ENCODE measurements around the gene DNAJB6. TPM values are rescaled to one million over a fixed set of nuclear protein-coding genes. Genes with fewer than 3 reads are reported as not detected.

The DNAJB6 gene
- total RNA-seq, 1 donor from 2014 or later, result 247 TPM

DNA sequence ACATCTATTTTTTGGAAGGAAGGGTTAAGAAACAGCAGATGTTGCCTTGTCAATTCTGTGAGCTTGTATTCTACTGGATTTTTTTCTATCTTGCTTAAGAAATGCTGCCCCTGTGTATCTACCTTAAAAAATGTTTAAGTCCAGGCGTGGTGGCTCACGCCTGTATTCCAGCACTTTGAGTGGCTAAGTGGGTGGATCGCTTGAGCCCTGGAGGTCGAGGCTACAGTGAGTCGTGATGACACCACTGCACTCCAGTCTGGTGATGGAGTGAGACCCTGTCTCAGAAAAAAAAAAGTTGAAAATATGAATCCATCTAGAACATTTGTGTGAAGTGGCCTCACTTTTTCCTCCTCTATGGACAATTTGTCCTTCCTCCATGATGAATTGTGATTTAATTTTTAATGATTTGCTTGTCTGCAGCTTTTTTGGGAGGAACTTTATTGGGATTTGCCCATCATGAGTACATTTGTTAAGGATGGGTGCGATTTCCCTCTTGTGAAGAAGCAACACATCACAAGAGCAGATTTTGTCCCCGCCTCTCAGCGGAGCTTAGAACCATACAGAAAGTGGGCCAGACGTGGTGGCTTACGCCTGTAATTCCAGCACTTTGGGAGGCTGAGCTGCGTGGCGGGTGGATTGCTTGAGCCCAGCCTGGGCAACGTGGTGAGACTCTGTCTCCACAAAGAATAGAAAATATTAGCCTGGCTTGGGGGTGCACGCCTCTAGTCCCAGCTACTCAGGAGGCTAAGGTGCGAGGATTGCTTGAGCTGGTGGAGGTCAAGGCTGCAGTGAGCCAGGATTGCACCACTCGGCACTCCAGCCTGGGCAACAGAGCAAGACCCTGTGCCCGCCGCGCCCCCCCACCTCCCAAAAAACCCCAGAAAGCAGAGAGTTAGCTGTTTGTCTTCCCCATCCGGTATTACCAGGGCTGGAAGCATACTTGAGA is 57.7 kb downstream of the DNAJB6 start:
- no peak for DNase-seq (ENCODE audit: low read depth)

DNA sequence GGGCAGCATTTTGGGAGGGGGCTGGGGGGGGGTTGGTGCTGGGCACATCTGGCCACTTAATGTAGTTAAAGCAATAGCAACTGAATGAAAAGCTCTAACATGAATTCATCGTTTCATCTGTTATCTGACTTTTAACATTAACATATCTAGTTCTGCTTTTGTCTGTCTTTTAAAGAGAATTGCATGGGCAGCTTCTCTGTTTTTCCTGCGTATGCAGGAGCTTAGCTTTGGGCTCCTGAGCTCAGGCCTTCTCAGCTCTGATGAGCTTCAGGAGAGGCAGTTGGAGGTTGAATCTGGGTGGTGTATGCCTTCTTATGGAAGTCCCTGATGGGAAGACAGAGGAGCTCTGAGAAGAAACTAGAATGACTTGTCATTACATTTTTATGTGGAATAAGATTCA is 58.4 kb downstream of the DNAJB6 start:
- no peak for DNase-seq (ENCODE audit: low read depth)

DNA sequence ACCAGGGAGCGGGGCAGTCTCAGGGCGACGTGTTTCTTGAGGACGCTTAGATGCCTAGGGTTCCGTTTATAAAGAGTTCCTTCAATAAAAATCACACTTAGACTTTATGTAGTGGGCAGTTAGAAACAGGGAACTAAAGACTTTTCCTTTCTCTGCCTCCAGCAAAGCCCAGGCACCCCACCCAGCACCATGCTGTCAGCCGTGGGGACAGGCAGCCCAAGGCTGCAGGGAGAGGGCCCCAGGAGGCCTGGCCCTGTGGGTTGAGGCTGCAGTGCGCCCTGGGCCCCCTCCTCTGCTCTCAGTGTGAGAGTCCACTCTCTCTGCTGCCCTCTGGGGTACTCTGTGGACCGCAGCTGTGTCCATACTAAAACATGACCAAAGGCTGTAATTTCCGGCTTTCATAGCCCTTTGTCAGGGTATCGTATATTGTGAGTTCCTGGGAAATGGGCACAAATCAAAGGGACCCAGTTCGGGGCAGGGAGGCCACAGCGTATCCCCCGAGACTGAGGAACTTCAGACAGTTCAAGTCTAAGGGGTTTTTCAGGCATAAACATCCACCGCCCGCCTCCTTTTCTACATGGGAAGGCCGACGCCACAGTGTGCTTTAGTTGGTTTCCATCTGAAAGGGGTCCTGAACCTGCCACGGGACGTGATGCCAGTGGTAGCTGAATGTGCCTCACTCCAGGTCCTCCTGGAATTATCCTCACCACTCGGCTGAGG is 59.7 kb downstream of the DNAJB6 start:
- no peak for DNase-seq (ENCODE audit: low read depth)

DNA sequence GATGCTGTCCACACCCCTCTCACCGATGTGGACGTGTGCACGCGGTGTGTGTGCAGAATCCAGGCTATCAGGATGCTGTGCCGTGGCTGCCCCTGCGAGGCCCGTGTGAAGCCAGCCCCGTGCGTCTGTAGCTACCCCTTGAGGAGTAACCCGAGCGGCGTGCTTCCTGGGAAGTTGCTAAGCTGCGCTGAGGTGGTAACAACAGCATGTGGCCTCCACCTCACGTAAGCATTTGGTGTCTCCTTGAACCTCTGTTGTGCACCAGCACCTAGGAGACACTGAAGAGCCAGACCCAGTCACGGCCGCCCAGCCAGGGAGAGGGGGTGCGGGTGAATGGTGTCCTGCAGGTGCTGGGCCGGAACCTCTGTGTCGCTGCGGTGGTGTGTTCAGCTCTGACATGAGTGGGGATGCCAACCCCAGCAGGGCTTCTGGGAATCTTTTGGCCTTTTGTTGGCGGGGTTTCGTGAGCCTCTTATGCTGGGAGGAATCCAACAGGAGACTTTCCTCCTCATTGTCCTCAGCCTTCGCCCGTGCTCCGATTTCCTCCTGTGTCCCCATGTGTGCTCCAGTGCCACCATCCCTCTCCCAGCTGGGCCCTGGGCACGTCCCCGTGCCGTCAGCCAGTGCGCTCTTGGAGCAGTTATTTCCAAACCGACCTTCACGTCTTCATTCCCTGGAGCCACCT is 60.4 kb downstream of the DNAJB6 start:
- no peak for DNase-seq (ENCODE audit: low read depth)

DNA sequence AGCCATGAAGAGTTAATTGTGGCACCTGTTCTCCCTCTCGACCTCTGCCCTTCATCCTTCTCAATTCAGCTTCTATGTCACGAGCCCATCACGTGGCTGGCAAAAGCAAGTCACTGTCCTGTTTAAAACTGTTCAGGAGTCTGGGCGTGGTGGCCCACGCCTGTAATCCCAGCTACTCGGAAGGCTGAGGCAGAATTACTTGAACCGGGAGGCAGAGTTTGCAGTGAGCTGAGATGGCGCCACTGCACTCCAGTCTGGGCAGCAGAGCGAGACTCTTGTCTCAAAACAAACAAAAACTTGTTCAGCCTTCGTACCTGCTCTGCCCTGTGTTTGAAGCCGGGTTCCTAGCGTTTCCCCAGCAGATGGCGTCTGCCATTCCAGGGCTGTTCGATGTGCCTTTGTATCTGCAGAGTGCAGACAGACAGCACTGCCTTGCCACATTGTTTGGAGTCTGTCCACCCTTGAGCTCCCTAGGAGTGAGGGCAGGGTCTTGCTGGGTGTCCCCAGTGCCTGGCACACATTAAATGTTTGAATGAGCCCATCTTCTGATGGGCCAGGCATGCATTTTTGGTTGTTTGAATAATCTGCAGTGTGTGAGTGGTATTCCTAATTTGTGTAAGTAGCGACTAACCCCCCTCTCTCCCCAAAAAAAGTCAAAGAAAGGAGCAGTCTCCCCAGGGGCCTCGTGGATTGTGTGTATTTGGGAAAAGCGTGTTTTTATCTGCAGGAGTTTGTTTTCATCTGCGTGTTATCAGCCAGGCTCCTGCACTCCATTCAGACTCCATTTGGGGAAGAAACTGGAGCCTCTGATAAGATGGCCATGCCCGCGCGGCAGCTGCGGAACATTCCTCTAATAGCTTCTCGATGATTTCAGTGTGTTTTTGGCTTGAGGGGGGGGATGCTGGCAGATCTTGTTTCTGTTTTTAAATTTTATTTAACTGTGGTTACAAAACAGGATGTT is 61.2 kb downstream of the DNAJB6 start:
- peak; percentile 96 for DNase-seq (ENCODE audit: low read depth)

DNA sequence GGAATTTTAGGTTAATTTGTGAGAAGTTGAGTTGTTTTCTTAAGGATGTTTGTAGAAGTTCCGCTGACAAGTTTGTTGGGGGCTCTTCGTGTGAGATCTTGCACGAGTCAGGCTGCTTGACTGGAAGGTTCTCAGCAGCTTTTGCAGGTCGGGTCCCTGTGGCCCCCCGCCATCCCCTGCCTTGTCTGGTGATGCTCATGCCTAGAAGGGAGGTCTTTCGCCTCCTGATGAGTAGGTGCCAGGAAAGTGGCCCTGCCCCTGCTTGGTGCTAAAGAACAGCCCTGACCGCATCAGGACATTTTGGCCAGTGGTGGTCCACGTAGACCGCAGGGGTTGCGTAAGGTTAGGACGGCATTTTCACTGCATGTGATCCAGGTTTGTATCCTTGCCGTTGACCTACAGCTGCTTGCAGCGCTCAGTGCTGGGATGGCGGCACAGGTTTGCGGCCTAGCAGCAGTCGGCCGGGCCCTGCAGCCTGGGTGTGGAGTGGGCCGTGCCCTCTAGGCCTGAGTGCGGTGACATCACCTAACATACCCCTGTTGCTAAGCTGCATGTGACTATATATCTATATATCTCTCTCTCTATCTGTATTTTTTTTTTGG is 62.4 kb downstream of the DNAJB6 start:
- DNase-seq (ENCODE audit: low read depth), result no peak

DNA sequence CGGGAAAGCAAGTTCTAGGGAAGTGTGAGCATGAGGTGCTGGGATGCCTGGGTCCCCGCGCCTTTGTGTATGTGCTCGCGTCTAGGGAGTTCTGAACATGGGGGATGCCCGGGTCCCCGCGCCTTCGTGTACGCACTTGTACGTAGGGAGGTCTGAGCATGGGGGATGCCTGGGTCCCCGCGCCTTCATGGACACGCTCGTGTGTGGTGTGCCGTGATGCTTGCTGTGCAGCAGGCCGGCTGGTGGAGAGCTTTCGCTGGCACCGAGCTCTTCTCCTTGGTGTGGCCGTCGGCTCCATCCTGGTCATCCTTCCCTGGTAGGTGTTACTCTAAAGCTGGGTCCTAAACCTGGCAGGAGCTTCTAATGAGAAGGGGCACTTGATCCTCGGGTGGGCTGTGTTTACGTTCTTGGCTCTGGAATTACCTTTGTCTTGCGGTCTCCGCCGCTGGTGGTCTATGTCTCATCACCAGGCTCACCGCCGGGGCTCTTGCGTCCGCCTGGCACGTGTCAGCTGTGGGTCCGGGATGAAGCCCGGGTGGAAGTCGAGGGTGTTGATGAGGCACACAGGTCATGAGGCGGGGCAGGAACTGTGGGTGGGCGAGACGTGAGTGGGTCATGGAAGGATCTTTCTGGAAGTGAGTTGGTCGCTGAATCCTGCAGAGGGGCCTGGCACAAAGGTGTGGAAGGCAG is 63.5 kb downstream of the DNAJB6 start:
- DNase-seq (ENCODE audit: low read depth), result no peak

DNA sequence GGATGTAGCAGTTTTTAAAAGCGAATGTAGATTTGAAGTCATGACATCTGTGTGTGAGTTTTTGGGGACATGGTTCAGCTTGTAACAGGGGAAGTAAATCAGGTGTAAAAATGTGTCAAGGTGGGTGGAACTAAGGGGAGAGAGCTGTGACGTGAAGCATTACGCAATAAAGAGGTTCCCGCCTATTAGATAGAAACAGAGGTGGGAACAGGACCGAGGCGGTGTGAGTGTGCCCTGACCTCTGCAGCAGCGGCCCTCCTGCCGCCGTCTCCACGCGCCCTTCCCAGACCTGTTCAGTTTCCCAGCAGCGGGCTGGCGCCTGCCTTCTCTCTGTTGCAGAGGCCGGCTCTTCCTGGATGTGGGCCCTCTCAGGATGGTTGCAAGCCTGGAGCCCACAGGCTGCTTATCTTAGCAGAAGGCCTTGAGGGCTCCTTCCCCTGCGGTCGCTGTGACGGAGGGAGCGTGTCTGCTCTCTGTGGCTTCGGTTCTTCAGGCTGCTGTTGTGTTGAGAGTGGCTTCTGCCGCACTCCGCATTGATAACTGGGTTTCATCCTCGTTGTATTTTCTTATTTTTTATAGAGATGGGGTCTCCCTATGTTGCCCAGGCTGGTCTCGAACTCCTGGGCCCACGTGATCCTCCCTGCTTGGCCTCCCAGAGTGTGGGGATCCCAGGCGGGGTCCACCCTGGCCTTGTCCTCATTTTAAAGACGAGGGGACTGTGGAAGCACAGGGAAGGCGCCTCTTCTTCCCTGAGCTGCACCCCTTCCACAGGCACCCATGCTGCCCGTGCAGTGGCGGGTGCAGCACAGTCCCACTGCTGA is 65.0 kb downstream of the DNAJB6 start:
- DNase-seq (ENCODE audit: low read depth), result no peak

DNA sequence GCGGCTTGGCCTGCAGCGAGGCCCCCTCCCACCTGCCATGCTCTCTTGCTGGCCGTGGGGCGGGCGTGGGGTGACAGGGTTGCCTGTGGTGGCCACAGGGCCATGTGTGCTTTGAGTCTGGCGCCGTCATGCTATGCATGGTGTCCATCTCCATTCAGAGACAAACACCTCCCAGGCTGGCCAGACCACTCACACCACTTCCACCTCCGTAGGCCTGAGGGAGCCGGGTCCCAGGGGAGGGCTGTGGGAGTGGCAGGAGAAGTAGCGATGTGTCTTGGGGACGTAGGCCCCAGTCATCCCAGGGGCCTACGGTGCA is 65.5 kb downstream of the DNAJB6 start:
- no peak for DNase-seq (ENCODE audit: low read depth)

DNA sequence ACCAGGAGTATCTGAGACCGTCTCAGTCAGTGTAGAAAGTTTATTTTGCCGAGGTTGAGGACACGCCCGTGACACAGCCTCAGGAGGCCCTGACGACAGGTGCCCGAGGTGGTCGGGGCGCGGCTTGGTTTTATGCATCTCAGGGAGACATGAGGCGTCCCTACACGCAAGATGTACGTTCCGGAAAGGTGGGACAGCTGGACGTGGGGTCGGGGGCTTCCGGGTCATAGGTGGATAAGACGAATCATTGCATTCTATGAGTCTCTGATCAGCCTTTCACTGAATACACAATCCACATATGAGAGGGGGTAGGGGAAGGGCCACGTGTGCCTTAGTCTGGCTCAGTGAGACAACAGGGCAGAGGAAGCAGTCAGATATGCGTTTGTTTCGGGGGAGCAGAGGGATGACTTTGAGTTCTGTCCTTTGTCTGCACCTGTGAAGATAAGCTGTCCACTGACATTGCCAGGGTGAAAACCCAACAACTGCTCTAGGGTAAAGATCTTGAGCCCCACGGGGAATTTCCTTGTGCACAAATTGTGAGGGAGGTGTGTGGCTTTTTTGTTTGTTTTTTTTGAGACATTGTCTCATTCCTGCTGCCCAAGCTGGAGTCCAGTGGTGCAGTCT is 66.2 kb downstream of the DNAJB6 start:
- no peak for DNase-seq (ENCODE audit: low read depth)

DNA sequence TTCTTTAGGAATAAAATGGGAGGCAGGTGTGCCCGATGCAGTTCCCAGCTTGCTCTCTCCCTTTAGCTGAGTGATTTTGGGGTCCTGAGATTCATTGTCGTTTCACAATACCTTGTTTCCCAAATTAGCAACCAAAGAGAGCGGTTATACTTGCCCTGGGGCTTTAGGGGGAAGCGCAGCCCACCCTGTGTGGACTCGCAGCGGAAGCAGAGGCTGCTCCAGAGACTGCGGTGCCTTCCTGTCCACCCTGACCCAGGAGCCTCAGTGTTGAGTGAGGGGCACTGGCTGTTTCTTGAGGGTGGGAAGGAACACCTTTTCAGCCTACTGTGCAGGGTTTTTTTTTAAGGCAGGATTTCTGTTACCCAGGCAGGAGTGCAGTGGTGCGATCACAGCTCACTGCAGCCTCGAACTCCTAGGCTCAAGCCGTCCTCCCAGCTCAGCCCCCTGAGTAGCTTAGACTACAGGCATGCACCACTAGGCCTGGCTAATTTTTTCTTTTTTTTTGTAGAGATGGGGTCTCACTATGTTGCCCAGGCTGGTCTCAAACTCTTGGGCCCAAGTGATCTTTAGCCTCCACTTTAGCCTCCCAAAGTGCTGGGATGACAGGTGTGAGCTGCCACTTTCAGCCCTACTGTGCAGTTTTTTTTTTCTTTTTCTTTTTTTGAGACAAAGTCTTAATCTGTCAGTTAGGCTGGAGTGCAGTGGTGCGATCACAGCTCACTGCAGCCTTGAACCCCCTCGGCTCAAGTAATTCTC is 67.0 kb downstream of the DNAJB6 start:
- no peak for DNase-seq (ENCODE audit: low read depth)

DNA sequence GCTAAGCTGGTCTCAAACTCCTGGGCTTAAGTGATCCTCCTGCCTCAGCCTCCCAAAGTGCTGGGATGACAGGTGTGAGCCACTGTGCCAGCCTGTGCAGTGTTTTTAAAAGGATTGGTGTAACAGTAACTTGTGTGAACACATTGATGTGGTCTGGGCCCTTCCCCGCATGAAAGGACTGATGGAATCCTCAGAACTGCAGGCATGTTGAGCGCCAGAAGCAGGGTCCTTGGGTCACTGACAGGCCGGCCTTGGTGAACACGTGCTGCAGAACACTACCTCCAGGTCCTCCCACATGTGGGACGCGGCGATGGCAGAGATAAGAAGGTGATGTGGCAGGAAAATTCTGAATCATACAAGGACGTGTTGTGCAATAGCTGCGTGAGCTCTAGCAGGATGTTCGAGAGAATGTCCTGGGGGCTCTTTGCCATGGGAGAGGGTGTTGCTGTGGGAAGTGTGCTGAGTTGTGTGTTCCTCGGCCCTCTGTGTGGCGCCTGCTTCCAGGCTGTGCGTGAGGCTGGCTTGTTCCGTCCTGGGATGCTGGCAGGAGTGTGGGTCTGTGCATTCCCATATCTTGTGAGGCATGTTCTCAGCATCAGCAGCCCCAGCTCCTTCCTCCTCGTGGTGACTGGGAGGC is 68.2 kb downstream of the DNAJB6 start:
- DNase-seq (ENCODE audit: low read depth), result no peak

DNA sequence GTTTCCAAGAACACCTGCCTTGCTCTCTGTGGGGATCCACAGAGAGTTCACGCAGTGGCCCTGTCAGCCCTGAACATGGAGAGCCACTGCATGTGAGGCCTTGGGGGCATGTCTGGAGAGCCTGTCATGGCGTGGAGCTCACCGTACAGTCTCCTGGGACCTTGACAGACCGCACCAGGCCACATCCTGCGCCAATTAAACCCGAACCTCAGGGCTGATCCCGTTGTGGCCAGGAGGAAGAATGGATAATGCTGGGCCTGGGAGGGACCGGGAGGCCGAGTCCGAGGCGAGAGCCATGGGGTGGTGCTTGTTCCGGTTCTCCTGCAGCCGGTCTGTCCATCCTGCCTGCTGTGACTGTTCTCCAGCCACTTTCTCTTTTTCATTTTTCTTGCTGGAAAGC is 68.7 kb downstream of the DNAJB6 start:
- DNase-seq (ENCODE audit: low read depth), result no peak

DNA sequence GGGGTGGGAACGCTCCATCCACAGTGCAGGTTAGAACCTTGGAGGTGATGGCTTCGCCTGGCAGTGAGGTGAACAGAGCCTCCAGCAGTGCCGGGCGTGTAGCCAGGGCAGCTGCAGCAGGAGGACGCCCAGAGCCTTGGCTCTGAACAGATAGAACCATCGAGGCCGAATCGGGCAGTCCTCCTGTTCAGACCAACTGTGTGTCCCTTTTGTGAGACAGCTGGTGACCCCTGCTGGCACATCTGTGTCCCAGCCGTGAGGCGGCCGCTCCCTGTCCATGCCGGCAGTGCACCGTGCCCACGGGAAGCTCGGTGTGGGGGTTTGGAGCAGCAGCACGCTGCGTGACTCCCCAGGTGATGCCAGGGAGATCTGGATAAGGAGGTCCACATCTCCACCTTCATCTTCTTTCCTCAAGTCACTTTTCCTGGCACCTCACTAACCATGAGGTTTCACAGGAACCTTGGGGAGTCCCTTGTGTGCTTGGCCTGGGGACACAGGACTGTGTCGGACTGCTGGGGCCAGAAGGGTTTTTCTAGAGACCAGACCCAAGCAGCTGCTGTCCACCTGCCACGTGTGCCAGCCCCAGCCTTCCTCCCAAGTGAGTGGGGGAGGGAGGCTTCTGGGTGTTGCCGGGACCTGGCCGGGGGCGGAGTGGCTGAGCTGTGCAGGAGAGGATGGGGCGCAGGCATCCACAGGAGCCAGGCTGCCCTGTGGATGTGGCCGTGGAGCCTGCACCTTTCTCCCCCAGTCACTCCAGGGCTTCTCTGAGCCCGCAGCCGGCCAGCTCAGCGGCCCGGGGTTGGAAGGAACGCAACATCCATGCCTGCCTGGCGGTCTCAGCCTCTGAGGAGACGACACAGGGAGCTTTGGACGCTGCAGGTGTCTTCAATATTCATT is 69.4 kb downstream of the DNAJB6 start:
- peak; percentile 58 for DNase-seq (ENCODE audit: low read depth)

DNA sequence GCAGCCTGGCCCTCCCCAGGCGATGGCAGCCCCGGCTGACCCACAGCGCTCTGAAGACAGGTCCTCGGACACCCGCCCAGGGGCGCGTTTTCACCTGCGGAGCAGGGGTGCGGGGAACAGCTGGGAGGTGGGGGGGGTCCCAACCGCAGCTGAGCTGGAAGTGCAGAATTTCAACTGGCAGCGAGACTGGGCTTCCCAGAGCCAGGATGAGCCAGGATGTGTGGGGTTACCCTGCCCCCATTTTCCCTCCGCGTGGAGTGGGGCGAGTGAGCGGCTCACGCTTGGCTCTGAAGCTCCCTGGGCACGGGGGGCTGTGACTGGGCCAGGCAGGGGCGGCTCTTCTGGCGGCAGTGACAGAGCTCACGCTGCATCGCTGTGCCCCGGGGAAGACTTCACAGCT is 70.2 kb downstream of the DNAJB6 start:
- no peak for DNase-seq (ENCODE audit: low read depth)

Data from myocyte (in vitro differentiated cells).